Measurements from ENCODE around the gene BPIFA2. TPM values are rescaled to one million over a fixed set of nuclear protein-coding genes. Genes with fewer than 3 reads are reported as not detected.

BPIFA2 gene
- total and polyA plus RNA-seq, 2 donors (not counting 1 experiment from before 2014, with no cell fraction given), result not detected

DNA sequence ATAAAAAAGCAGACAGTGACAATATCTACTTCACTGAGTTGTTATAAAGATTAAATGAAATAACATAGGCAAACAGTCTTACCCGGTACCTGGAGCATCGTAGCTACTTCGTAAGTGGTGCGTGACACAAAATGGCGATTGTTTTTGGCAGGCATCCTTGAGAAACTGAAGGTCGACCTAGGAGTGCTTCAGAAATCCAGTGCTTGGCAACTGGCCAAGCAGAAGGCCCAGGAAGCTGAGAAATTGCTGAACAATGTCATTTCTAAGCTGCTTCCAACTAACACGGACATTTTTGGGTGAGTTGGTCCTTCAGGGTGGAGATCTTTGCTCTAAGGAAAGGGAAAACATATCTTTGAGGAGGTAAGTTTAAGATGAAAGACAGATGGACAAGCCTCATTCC is 4.8 kb downstream of the BPIFA2 start:
- peaks cover 8% of the 10 kb centered on the region for H3K9me3 Mint-ChIP-seq (ENCODE audit: insufficient read depth)
- 86% methylated on average over 6 of the region's 7 CpGs for WGBS (ENCODE audit: insufficient coverage)

DNA sequence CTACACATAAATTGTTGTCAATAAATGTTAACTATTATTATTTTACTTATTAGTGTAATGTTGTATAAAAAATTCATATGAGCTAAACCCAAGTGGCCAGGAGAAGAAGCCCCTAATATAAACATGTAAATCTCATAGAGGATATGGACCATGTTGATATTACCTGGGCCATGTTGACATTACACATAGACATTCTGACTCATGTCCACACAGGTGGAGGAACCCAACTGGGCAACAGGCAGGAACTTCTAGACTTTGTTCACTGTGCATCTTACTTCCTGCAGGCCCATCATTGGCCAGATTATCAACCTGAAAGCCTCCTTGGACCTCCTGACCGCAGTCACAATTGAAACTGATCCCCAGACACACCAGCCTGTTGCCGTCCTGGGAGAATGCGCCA is 7.2 kb downstream of the BPIFA2 start:
- no peak overlapping the region for H3K4me3 Mint-ChIP-seq
- no peak overlapping the region for H3K4me3 ChIP-seq (ENCODE audit: control extremely low read depth in 1 of 5, extremely low read depth in 1 of 5, insufficient read depth in 1 of 5, low read depth in 2 of 5, low read length in 4 of 5)
- H3K9me3 Mint-ChIP-seq (ENCODE audit: insufficient read depth), result no peaks in the 10 kb centered on the region
- no peak overlapping the region for H3K9ac ChIP-seq (ENCODE audit: low read length)
- peaks cover 0 to 3% (median 0%) of the 10 kb centered on the region in 3 donors for H3K9me3 ChIP-seq (ENCODE audit: control extremely low read depth in 1 of 3, control insufficient read depth in 2 of 3, insufficient read depth in 1 of 3, low read length in 2 of 3)
- H3K27ac ChIP-seq (ENCODE audit: low read length in 2 of 2), result no peak overlapping the region
- H3K79me2 ChIP-seq (ENCODE audit: control insufficient read depth, insufficient read depth, low read length), result no peaks in the 10 kb centered on the region
- WGBS (ENCODE audit: insufficient coverage), result 82% methylated on average over 3 of the region's 3 CpGs
- no peaks in the 10 kb centered on the region for H3K27me3 Mint-ChIP-seq
- no peaks in the 10 kb centered on the region for H4K20me1 ChIP-seq (ENCODE audit: control insufficient read depth, insufficient read depth, low read length, poor library complexity, severe bottlenecking)
- no peak overlapping the region for H2AFZ ChIP-seq (ENCODE audit: insufficient read depth, low read depth, low read length, poor library complexity, severe bottlenecking)
- H3K4me1 ChIP-seq (ENCODE audit: control insufficient read depth in 2 of 2, insufficient read depth in 2 of 2, low read length in 2 of 2), result no peaks in the 10 kb centered on the region
- H3K4me2 ChIP-seq (replicated peaks; ENCODE audit: low read depth, low read length, poor library complexity, severe bottlenecking), result no peak overlapping the region
- ChIA-PET POLR2A (no interaction called here), CTCF (no interaction called here)
- H3K36me3 ChIP-seq (replicated peaks in 1 of 2; ENCODE audit: control extremely low read depth in 1 of 2, control insufficient read depth in 1 of 2, extremely low read depth in 1 of 2, insufficient read depth in 2 of 2, low read length in 1 of 2), result no peaks in the 10 kb centered on the region
- no peak overlapping the region for H3K27ac Mint-ChIP-seq
- H3K4me1 Mint-ChIP-seq, result no peaks in the 10 kb centered on the region
- ATAC-seq (ENCODE audit: low read depth) (no peak), DNase-seq (no peak)
- no peaks in the 10 kb centered on the region for H3K27me3 ChIP-seq (replicated peaks in 1 of 4; ENCODE audit: control extremely low read depth in 1 of 4, control insufficient read depth in 3 of 4, insufficient read depth in 4 of 4, low read length in 3 of 4)
- intact Hi-C loops (cut with micrococcal nuclease), result no loop called here
- TF ChIP-seq EZH2 (IDR thresholded peaks at IDR 0.05; ENCODE audit: borderline replicate concordance, insufficient read depth, low read depth, low read length, poor library complexity, severe bottlenecking), result no peak
- TF ChIP-seq, protein P1, sequence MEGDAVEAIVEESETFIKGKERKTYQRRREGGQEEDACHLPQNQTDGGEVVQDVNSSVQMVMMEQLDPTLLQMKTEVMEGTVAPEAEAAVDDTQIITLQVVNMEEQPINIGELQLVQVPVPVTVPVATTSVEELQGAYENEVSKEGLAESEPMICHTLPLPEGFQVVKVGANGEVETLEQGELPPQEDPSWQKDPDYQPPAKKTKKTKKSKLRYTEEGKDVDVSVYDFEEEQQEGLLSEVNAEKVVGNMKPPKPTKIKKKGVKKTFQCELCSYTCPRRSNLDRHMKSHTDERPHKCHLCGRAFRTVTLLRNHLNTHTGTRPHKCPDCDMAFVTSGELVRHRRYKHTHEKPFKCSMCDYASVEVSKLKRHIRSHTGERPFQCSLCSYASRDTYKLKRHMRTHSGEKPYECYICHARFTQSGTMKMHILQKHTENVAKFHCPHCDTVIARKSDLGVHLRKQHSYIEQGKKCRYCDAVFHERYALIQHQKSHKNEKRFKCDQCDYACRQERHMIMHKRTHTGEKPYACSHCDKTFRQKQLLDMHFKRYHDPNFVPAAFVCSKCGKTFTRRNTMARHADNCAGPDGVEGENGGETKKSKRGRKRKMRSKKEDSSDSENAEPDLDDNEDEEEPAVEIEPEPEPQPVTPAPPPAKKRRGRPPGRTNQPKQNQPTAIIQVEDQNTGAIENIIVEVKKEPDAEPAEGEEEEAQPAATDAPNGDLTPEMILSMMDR (IDR thresholded peaks at IDR 0.05), result no peak

More for the DNA sequence above, 4.8 kb downstream of the BPIFA2 start:
- intact Hi-C loops (cut with micrococcal nuclease), result no loop called here
- peaks cover 0 to 14% (median 12%) of the 10 kb centered on the region in 3 donors for H3K9me3 ChIP-seq (ENCODE audit: control extremely low read depth in 1 of 3, control insufficient read depth in 2 of 3, insufficient read depth in 1 of 3, low read length in 2 of 3)
- DNase-seq (no peak), ATAC-seq (ENCODE audit: low read depth) (no peak)
- H3K27ac Mint-ChIP-seq, result no peak overlapping the region
- H3K27me3 Mint-ChIP-seq, result no peaks in the 10 kb centered on the region
- no peak overlapping the region for H3K4me2 ChIP-seq (replicated peaks; ENCODE audit: low read depth, low read length, poor library complexity, severe bottlenecking)
- no peaks in the 10 kb centered on the region for H4K20me1 ChIP-seq (ENCODE audit: control insufficient read depth, insufficient read depth, low read length, poor library complexity, severe bottlenecking)
- H3K79me2 ChIP-seq (ENCODE audit: control insufficient read depth, insufficient read depth, low read length), result no peaks in the 10 kb centered on the region
- CTCF ChIA-PET, result no interaction called here
- H3K4me1 ChIP-seq (ENCODE audit: control insufficient read depth in 2 of 2, insufficient read depth in 2 of 2, low read length in 2 of 2), result no peaks in the 10 kb centered on the region
- H3K4me3 ChIP-seq (ENCODE audit: control extremely low read depth in 1 of 5, extremely low read depth in 1 of 5, insufficient read depth in 1 of 5, low read depth in 2 of 5, low read length in 4 of 5), result no peak overlapping the region
- POLR2A ChIA-PET, result no interaction called here
- no peak overlapping the region for H3K4me3 Mint-ChIP-seq
- no peak for TF ChIP-seq EZH2 (IDR thresholded peaks at IDR 0.05; ENCODE audit: borderline replicate concordance, insufficient read depth, low read depth, low read length, poor library complexity, severe bottlenecking)
- TF ChIP-seq, protein P1 (IDR thresholded peaks at IDR 0.05), result no peak
- H3K4me1 Mint-ChIP-seq, result no peaks in the 10 kb centered on the region
- H3K36me3 ChIP-seq (replicated peaks in 1 of 2; ENCODE audit: control extremely low read depth in 1 of 2, control insufficient read depth in 1 of 2, extremely low read depth in 1 of 2, insufficient read depth in 2 of 2, low read length in 1 of 2), result no peaks in the 10 kb centered on the region
- no peak overlapping the region for H3K9ac ChIP-seq (ENCODE audit: low read length)
- H3K27ac ChIP-seq (ENCODE audit: low read length in 2 of 2), result no peak overlapping the region
- no peaks in the 10 kb centered on the region for H3K27me3 ChIP-seq (replicated peaks in 1 of 4; ENCODE audit: control extremely low read depth in 1 of 4, control insufficient read depth in 3 of 4, insufficient read depth in 4 of 4, low read length in 3 of 4)
- H2AFZ ChIP-seq (ENCODE audit: insufficient read depth, low read depth, low read length, poor library complexity, severe bottlenecking), result no peak overlapping the region

Measured in B cell (primary cell).